ENCODE results near the gene FMNL2.

The FMNL2 gene

GRCh38 chr2:152336854-152337510 lies 2.0 kb downstream of the FMNL2 start (continued):
- TF ChIP-seq ZNF2 (tag by site-specific recombination; IDR thresholded peaks at IDR 0.05), result no peak
- peak; percentile 77 for TF ChIP-seq ZSCAN4 (tag by site-specific recombination; IDR thresholded peaks at IDR 0.05)

GRCh38 chr2:152337511-152337903 lies 2.5 kb downstream of the FMNL2 start:
- no peak overlapping the region for H3K4me3 ChIP-seq (ENCODE audit: low read depth, low read length)
- CTCF ChIA-PET, result interaction anchor here (0.7 to 1.8 kb wide), 3 partner anchors 289 to 301 kb away, joined by 4 to 7 read pairs (median 5); no protein-coding TSS in a partner anchor

GRCh38 chr2:152339556-152340286 lies 4.7 kb downstream of the FMNL2 start:
- Histone ChIP-seq H3K36me3 (ENCODE audit: control insufficient read depth in 2 of 2, insufficient read depth in 1 of 2, low read length in 2 of 2) (peaks cover 0 to 7% of the 10 kb centered on the region in 2 experiments; a peak in 1 of 3 replicates), H3K4me1 (ENCODE audit: control insufficient read depth, insufficient read depth, low read length) (peaks cover 7% of the 10 kb centered on the region), H3K4me3 (ENCODE audit: low read depth, low read length) (no peak overlapping the region), H3K27ac (ENCODE audit: extremely low read depth, low read depth, low read length) (no peak overlapping the region), H3K9me3 (ENCODE audit: control insufficient read depth, insufficient read depth, low read depth, low read length) (no peaks in the 10 kb centered on the region)
- TF ChIP-seq ZNF473 (tag by site-specific recombination; IDR thresholded peaks at IDR 0.05), result no peak
- no peak for TF ChIP-seq ZNF169 (tag by site-specific recombination; IDR thresholded peaks at IDR 0.05)
- TF ChIP-seq MZF1 (tag by site-specific recombination; IDR thresholded peaks at IDR 0.05; ENCODE audit: borderline replicate concordance), result no peak
- TF ChIP-seq ZNF664 (tag by site-specific recombination; IDR thresholded peaks at IDR 0.05), result 0 out of 2 replicates have a peak, but pooled peaks have one; percentile 5
- TF ChIP-seq ZNF112 (tag by site-specific recombination; IDR thresholded peaks at IDR 0.05), result no peak
- TF ChIP-seq ZNF549 (tag by site-specific recombination; IDR thresholded peaks at IDR 0.05), result no peak
- 0 out of 2 replicates have a peak, but pooled peaks have one; percentile 30 for TF ChIP-seq ZNF121 (tag by site-specific recombination; IDR thresholded peaks at IDR 0.05)
- TF ChIP-seq ZNF610 (tag by site-specific recombination; IDR thresholded peaks at IDR 0.05; ENCODE audit: borderline replicate concordance), result no peak
- TF ChIP-seq TSHZ1 (tag by site-specific recombination; IDR thresholded peaks at IDR 0.05; ENCODE audit: borderline replicate concordance), result no peak
- no peak for TF ChIP-seq ZNF202 (tag by site-specific recombination; IDR thresholded peaks at IDR 0.05; ENCODE audit: borderline replicate concordance)
- TF ChIP-seq TCF7L2 (IDR thresholded peaks at IDR 0.05; ENCODE audit: borderline replicate concordance, low read depth, low read length), result no peak
- TF ChIP-seq ZNF16 (tag by site-specific recombination; IDR thresholded peaks at IDR 0.05; ENCODE audit: low read depth), result no peak
- CTCF ChIA-PET, result interaction anchor here (0.6 to 0.9 kb wide), 3 partner anchors 32 to 186 kb away, joined by 3 read pairs; no protein-coding TSS in a partner anchor
- POLR2A ChIA-PET, result no interaction called here

More at GRCh38 chr2:152337511-152337903, 2.5 kb downstream of the FMNL2 start:
- no peak for TF ChIP-seq ZNF391 (tag by site-specific recombination; IDR thresholded peaks at IDR 0.05; ENCODE audit: borderline replicate concordance, low read depth)
- TF ChIP-seq ZXDB (tag by site-specific recombination; IDR thresholded peaks at IDR 0.05), result no peak
- TF ChIP-seq ZNF416 (tag by site-specific recombination; IDR thresholded peaks at IDR 0.05), result no peak
- TF ChIP-seq HIC1 (tag by site-specific recombination; IDR thresholded peaks at IDR 0.05), result no peak
- no peak for TF ChIP-seq ZBTB48 (tag by site-specific recombination; IDR thresholded peaks at IDR 0.05)
- H3K4me1 ChIP-seq (ENCODE audit: control insufficient read depth, insufficient read depth, low read length), result peaks cover 7% of the 10 kb centered on the region
- H3K36me3 ChIP-seq (ENCODE audit: control insufficient read depth in 2 of 2, insufficient read depth in 1 of 2, low read length in 2 of 2), result no peaks in the 10 kb centered on the region
- H3K9me3 ChIP-seq (ENCODE audit: control insufficient read depth, insufficient read depth, low read depth, low read length), result no peaks in the 10 kb centered on the region
- POLR2A ChIA-PET, result interaction anchor here (0.7 kb wide), 1 partner anchor 73 kb away, joined by 4 read pairs; no protein-coding TSS in a partner anchor
- H3K27ac ChIP-seq (ENCODE audit: extremely low read depth, low read depth, low read length), result no peak overlapping the region

Data from HEK293 (cell line).